GM21576 (cell line): Measurements from ENCODE around the gene FAM216A.
"Not testable (repeated sequence)": the region's sequence is repeated elsewhere in the genome, so short reads cannot be mapped to it uniquely, and the experiment has no call there.

Experiments used
- ATAC-seq: cut with Tn5 transposase; IDR thresholded peaks from one replicate; pipeline ENCODE4 v1.9.1; 2021; ENCODE audit warnings: mild to moderate bottlenecking, moderate library complexity; ENCODE audit not compliant: unreplicated experiment

The FAM216A gene, protein sequence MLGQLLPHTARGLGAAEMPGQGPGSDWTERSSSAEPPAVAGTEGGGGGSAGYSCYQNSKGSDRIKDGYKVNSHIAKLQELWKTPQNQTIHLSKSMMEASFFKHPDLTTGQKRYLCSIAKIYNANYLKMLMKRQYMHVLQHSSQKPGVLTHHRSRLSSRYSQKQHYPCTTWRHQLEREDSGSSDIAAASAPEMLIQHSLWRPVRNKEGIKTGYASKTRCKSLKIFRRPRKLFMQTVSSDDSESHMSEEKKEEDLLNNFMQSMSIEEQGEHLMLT

DNA sequence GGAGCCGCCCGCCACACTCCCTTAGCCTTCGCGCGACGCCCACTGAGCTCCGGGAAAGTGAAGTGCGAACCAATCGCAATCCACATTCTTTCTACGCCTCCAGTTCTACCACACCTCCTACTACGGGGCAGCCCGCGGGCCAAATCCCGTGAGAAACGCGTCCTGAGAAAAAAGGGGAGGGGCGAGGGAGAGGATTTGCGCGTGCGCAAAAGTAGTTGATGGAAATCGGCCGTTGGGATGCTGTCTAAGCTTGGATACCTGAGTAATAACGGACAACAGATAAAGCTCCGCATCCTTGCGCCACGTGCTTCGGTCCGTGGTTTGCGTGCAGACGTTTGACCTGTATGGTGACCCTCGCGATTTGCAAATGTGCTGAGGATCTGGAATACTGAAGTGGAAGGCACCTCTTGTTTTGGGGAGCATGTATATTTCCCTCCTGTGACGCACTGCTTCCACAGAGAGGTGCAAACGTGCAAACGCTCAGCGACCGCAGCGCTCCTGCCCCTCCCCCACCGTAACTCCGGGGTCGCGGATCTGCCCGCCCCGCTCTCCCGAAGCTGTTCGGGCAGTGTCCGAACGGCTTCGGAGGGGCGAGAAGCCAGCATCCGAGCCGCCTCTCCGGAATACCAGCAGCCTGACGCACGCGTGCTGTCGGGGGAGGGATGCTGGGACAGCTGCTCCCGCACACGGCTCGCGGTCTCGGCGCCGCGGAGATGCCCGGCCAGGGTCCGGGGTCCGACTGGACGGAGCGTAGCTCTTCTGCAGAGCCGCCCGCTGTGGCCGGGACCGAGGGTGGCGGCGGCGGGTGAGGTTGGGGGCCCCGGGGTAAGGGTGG is at the start of gene FAM216A, which contains the start of gene GPN3:
FAM216A (plus strand) TSS at position 632 of the 835 bp plus-strand sequence; CDS start at position 663, 31 bp downstream.
GPN3 (minus strand) TSS at position 44 of the 835 bp plus-strand sequence. CDS start 54 bp downstream, outside the sequence.
- ATAC-seq, result peak; percentile 76

DNA sequence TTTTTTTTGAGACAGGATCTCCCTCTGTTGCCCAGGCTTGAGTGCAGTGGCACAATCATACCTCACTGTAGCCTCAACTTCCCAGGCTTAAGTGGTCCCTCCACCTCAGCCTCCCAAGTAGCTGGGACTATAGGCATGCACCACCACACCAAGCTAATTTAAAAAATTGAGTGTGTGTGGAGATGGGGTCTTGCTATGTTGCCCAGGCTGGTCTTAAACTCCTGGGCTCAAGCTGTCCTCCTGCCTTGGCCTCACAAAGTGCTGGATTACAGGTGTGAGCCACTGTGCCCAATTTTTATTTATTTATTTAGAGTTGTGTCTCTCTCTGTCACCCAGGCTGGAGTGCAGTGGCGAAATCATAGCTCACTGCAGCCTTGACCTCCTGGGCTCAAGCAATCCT is 48.0 kb upstream of the FAM216A start:
- not testable (repeated sequence) for ATAC-seq

GRCh38 chr12:110421159-110421661 is 47.4 kb upstream of the FAM216A start:
- no peak for ATAC-seq

DNA sequence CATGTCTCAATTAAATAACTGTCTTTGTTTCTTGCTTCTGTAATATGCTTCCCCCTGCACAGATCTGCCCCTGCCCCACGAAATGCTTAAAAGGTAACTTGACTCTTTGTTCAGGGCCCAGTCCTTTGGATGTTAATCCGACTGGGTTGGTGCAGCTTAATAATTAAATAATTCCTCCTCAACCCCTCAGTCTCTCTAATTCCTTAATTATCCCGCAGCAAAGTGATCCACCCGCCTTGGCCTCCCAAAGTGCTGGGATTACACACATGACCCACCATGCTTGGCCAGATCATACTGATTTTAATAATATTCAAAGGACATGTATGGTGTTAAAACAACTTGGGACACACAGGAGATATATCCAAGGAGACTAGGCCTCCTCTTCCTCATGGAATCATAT is 46.9 kb upstream of the FAM216A start:
- no peak for ATAC-seq

DNA sequence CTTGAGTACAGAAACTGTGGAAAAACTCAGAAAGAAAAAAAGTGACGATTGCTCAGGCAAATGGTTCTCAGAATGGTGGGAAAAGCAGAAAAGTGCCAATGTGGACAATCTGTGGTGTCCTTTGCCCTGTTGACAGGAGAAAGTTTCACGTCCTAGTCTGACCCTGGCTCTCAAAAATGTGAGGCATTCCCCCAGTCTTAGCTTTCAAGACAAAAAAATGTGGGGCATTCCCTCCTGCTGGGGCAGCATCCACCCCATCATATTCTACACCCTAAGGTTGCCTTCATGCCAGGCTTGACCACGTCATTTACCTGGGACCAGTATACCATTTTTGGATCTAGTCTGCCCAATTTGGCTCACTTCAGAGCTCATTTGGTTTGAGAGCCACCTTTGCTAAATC is 44.4 kb upstream of the FAM216A start:
- no peak for ATAC-seq

- ATAC-seq, result no peak
These were observed 42.2 kb upstream of the FAM216A start for GRCh38 chr12:110426406-110426805.

- not testable (repeated sequence) for ATAC-seq
These were observed 39.0 kb upstream of the FAM216A start for GRCh38 chr12:110429676-110430075.

- ATAC-seq, result no peak
These were observed 36.6 kb upstream of the FAM216A start for GRCh38 chr12:110431957-110432587.

GRCh38 chr12:110436231-110436630 is 32.4 kb upstream of the FAM216A start:
- ATAC-seq, result no peak

GRCh38 chr12:110444455-110444854 is 24.2 kb upstream of the FAM216A start:
- no peak for ATAC-seq

GRCh38 chr12:110449799-110450497 is 18.7 kb upstream of the FAM216A start, which contains the start of gene ARPC3:
TSS of gene ARPC3 (minus strand) at chr12:110450337. CDS start at chr12:110450260, 77 bp downstream.
- ATAC-seq, result peak; percentile 94

GRCh38 chr12:110451263-110451662 is 17.4 kb upstream of the FAM216A start:
- no peak for ATAC-seq

GRCh38 chr12:110453569-110454296 is 14.9 kb upstream of the FAM216A start:
- ATAC-seq, result no peak

DNA sequence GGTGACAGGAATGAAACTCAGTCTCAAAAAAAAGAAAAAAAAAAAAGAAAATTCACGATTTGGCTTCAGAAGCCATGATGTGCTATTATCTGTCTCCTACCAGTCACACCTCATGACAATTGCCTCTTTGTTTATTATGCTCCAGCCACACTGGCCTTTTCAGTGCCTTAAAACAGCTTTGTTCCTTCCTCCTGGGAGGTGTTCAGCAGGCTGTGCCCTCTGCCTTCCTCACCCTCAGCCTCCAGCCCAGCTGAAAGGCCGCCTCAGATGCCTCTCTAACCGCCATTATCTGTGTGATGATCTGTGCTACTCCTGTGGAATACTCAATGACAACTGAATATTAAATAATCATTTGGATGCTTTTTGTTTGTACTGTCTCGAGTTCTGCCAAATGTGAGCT is 9.9 kb upstream of the FAM216A start:
- ATAC-seq, result no peak

- ATAC-seq, result not testable (repeated sequence)
These were observed 7.5 kb upstream of the FAM216A start for GRCh38 chr12:110461189-110461588.

DNA sequence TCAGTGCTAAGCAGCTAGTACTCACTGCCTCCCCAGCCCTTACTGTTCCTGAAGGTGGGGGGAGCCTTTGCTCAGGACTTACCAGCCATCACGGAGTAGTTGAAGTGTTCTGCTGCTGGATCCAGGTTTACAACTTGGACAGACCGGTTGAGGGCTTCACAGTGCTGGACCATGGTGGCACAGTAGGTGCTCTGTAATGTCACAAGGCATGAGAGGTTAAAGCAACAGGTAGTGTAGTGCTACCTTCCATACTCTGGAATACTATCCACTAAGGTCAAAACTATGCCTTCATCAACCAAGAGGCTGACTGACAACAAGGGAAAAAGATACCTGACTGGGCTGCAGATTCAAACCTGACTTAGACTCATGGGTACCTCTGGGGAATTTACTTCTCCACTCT is 3.6 kb upstream of the FAM216A start:
- ATAC-seq, result no peak

DNA sequence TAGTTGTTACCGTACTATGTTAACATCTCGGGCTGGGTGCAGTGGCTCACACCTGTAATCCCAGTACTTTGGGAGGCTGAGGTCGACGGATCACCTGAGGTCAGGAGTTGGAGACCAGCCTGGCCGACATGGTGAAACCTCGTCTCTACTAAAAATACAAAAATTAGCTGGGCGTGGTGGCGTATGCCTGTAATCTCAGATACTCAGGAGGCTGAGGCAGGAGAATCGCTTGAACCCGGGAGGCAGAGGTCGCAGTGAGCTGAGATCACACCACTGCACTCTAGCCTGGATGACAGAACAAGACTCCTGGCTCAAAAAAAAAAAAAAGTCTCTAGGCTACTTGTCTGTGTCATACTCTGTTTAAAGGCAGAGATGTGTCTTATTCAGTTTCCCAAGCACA is 2.9 kb upstream of the FAM216A start:
- ATAC-seq, result not testable (repeated sequence)

DNA sequence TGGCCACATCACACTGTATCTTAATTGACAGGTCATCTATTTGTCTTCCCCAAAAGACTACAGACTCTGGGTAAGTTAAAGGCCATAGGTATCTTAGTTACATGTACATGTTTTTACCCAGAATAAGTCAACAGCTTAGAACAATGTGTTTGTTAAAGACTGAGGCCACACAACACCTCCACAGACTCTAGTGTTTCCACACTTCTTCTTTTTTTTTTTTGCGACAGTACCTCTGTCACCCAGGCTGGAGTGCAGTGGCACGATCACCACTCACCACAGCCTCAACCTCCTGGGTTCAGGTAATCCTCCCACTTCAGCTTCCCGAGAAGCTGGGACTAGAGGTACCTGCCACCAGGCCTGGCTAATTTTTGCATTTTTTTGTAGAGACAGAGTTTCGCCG is 1.9 kb upstream of the FAM216A start:
- ATAC-seq, result no peak

DNA sequence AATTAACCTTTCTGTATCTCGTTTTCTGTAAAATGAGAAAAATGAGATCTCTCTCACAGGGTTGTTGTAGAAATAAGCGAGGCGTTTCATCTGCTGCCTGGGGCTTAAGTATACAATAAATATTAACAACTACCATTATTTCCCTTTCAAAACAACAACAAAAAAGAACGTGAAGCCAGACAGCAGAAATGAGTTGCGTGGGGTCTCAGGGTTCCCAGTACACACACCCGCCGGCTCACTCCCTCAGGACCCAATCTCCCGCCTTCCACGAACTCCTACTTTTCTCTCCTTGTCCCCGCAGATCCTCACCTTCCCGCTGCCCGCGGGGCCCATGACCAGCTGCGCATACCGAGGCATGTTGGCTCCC is 815 bp upstream of the FAM216A start:
- no peak for ATAC-seq

- ATAC-seq, result no peak
These were observed 6.8 kb downstream of the FAM216A start for GRCh38 chr12:110475426-110475825.
